ENCODE data around the gene EFHC1.
A peak's percentile ranks its signal among the peaks of the same experiment; 100 is the strongest.

The EFHC1 gene

GRCh38 chr6:52519618-52520017 lies 99.5 kb downstream of the EFHC1 start:
- H2BK5ac ChIP-seq (ENCODE audit: low read length): no peak overlapping the region
- H3K23ac ChIP-seq (ENCODE audit: low read length): no peak overlapping the region
- H3K9ac ChIP-seq (ENCODE audit: low read length): no peak overlapping the region
- no peak overlapping the region for H3K18ac ChIP-seq (ENCODE audit: low read length)
- WGBS (ENCODE audit: extremely low coverage, insufficient coverage, low lambda C conversion rate): no CpG with 5 or more reads among the region's 4 CpGs
- H3K56ac ChIP-seq (ENCODE audit: low read length): no peak overlapping the region
- H4K5ac ChIP-seq (ENCODE audit: low read length): no peak overlapping the region
- DNase-seq: no peak
- H2AK5ac ChIP-seq (ENCODE audit: low read length): no peak overlapping the region
- no peaks in the 10 kb centered on the region for H3K27me3 ChIP-seq (ENCODE audit: insufficient read depth, low read length, poor library complexity)
- peaks cover 13% of the 10 kb centered on the region for H3K4me1 ChIP-seq (ENCODE audit: control insufficient read depth, low read depth, low read length)
- H2BK120ac ChIP-seq (ENCODE audit: low read depth, low read length): no peak overlapping the region
- H3K79me1 ChIP-seq (ENCODE audit: low read length): peaks cover 5% of the 10 kb centered on the region
- no peak overlapping the region for H3K4me2 ChIP-seq (ENCODE audit: low read length)
- H3K79me2 ChIP-seq (ENCODE audit: control insufficient read depth, insufficient read depth, low read length): no peaks in the 10 kb centered on the region
- H2BK15ac ChIP-seq (replicated peaks; ENCODE audit: low read depth): no peak overlapping the region
- no peak overlapping the region for H4K8ac ChIP-seq (ENCODE audit: low read depth, low read length)
- no peaks in the 10 kb centered on the region for H3K36me3 ChIP-seq (ENCODE audit: control insufficient read depth, insufficient read depth, low read length)
- H3K4me3 ChIP-seq (ENCODE audit: low read length): no peak overlapping the region
- H3K4ac ChIP-seq (ENCODE audit: low read depth, low read length): no peak overlapping the region
- H3K27ac ChIP-seq (ENCODE audit: low read depth, low read length): no peak overlapping the region

GRCh38 chr6:52522151-52522626 lies 102.0 kb downstream of the EFHC1 start:
- no peak overlapping the region for H3K4ac ChIP-seq (ENCODE audit: low read depth, low read length)
- no peak overlapping the region for H3K4me2 ChIP-seq (ENCODE audit: low read length)
- H3K23ac ChIP-seq (ENCODE audit: low read length): no peak overlapping the region
- WGBS (ENCODE audit: extremely low coverage, insufficient coverage, low lambda C conversion rate): no CpG with 5 or more reads among the region's 7 CpGs
- H3K18ac ChIP-seq (ENCODE audit: low read length): no peak overlapping the region
- no peak overlapping the region for H3K56ac ChIP-seq (ENCODE audit: low read length)
- no peak overlapping the region for H2BK15ac ChIP-seq (replicated peaks; ENCODE audit: low read depth)
- peaks cover 11% of the 10 kb centered on the region for H3K4me1 ChIP-seq (ENCODE audit: control insufficient read depth, low read depth, low read length)
- no peak overlapping the region for H2BK120ac ChIP-seq (ENCODE audit: low read depth, low read length)
- H4K8ac ChIP-seq (ENCODE audit: low read depth, low read length): no peak overlapping the region
- no peaks in the 10 kb centered on the region for H3K27me3 ChIP-seq (ENCODE audit: insufficient read depth, low read length, poor library complexity)
- H3K4me3 ChIP-seq (ENCODE audit: low read length): no peak overlapping the region
- no peak overlapping the region for H2BK5ac ChIP-seq (ENCODE audit: low read length)
- no peak overlapping the region for H2AK5ac ChIP-seq (ENCODE audit: low read length)
- DNase-seq: no peak
- H3K9ac ChIP-seq (ENCODE audit: low read length): no peak overlapping the region
- H3K36me3 ChIP-seq (ENCODE audit: control insufficient read depth, insufficient read depth, low read length): no peaks in the 10 kb centered on the region
- no peaks in the 10 kb centered on the region for H3K79me2 ChIP-seq (ENCODE audit: control insufficient read depth, insufficient read depth, low read length)
- H3K79me1 ChIP-seq (ENCODE audit: low read length): peaks cover 3% of the 10 kb centered on the region
- H4K5ac ChIP-seq (ENCODE audit: low read length): no peak overlapping the region
- no peak overlapping the region for H3K27ac ChIP-seq (ENCODE audit: low read depth, low read length)

GRCh38 chr6:52522655-52523054 lies 102.5 kb downstream of the EFHC1 start:
- Histone ChIP-seq H3K4me3 (ENCODE audit: low read length) (no peak overlapping the region), H2AK5ac (ENCODE audit: low read length) (no peak overlapping the region), H2BK15ac (replicated peaks; ENCODE audit: low read depth) (no peak overlapping the region), H3K79me2 (ENCODE audit: control insufficient read depth, insufficient read depth, low read length) (no peaks in the 10 kb centered on the region), H3K4ac (ENCODE audit: low read depth, low read length) (no peak overlapping the region), H4K8ac (ENCODE audit: low read depth, low read length) (no peak overlapping the region), H2BK5ac (ENCODE audit: low read length) (no peak overlapping the region), H4K5ac (ENCODE audit: low read length) (no peak overlapping the region), H3K27me3 (ENCODE audit: insufficient read depth, low read length, poor library complexity) (no peaks in the 10 kb centered on the region), H3K27ac (ENCODE audit: low read depth, low read length) (no peak overlapping the region), H3K36me3 (ENCODE audit: control insufficient read depth, insufficient read depth, low read length) (no peaks in the 10 kb centered on the region), H3K79me1 (ENCODE audit: low read length) (peaks cover 3% of the 10 kb centered on the region), H3K9ac (ENCODE audit: low read length) (no peak overlapping the region), H3K56ac (ENCODE audit: low read length) (no peak overlapping the region), H3K23ac (ENCODE audit: low read length) (no peak overlapping the region), H3K4me1 (ENCODE audit: control insufficient read depth, low read depth, low read length) (peaks cover 10% of the 10 kb centered on the region), H2BK120ac (ENCODE audit: low read depth, low read length) (no peak overlapping the region), H3K18ac (ENCODE audit: low read length) (peak overlapping the region; percentile 34), H3K4me2 (ENCODE audit: low read length) (no peak overlapping the region)
- no peak for DNase-seq
- WGBS (ENCODE audit: extremely low coverage, insufficient coverage, low lambda C conversion rate): no CpG with 5 or more reads among the region's 3 CpGs

GRCh38 chr6:52523378-52524142 lies 103.4 kb downstream of the EFHC1 start:
- no peaks in the 10 kb centered on the region for H3K36me3 ChIP-seq (ENCODE audit: control insufficient read depth, insufficient read depth, low read length)
- H3K4me1 ChIP-seq (ENCODE audit: control insufficient read depth, low read depth, low read length): peaks cover 2% of the 10 kb centered on the region
- no peak overlapping the region for H3K4me2 ChIP-seq (ENCODE audit: low read length)
- H2AK5ac ChIP-seq (ENCODE audit: low read length): no peak overlapping the region
- no peak overlapping the region for H2BK15ac ChIP-seq (replicated peaks; ENCODE audit: low read depth)
- no peak overlapping the region for H3K4ac ChIP-seq (ENCODE audit: low read depth, low read length)
- H2BK5ac ChIP-seq (ENCODE audit: low read length): no peak overlapping the region
- no peak overlapping the region for H4K5ac ChIP-seq (ENCODE audit: low read length)
- no peak overlapping the region for H2BK120ac ChIP-seq (ENCODE audit: low read depth, low read length)
- no peak overlapping the region for H3K27ac ChIP-seq (ENCODE audit: low read depth, low read length)
- no CpG with 5 or more reads among the region's 6 CpGs for WGBS (ENCODE audit: extremely low coverage, insufficient coverage, low lambda C conversion rate)
- no peak overlapping the region for H3K56ac ChIP-seq (ENCODE audit: low read length)
- no peak for DNase-seq
- no peak overlapping the region for H3K23ac ChIP-seq (ENCODE audit: low read length)
- no peak overlapping the region for H3K4me3 ChIP-seq (ENCODE audit: low read length)
- H4K8ac ChIP-seq (ENCODE audit: low read depth, low read length): no peak overlapping the region
- no peak overlapping the region for H3K18ac ChIP-seq (ENCODE audit: low read length)
- H3K79me2 ChIP-seq (ENCODE audit: control insufficient read depth, insufficient read depth, low read length): no peaks in the 10 kb centered on the region
- no peaks in the 10 kb centered on the region for H3K27me3 ChIP-seq (ENCODE audit: insufficient read depth, low read length, poor library complexity)
- H3K9ac ChIP-seq (ENCODE audit: low read length): no peak overlapping the region
- peaks cover 3% of the 10 kb centered on the region for H3K79me1 ChIP-seq (ENCODE audit: low read length)

GRCh38 chr6:52524918-52525317 lies 104.8 kb downstream of the EFHC1 start:
- Histone ChIP-seq H3K79me1 (ENCODE audit: low read length) (peaks cover 1% of the 10 kb centered on the region), H3K4me3 (ENCODE audit: low read length) (no peak overlapping the region)

GRCh38 chr6:52526634-52527033 lies 106.5 kb downstream of the EFHC1 start:
- Histone ChIP-seq H3K27ac (ENCODE audit: low read depth, low read length) (no peak overlapping the region), H3K27me3 (ENCODE audit: insufficient read depth, low read length, poor library complexity) (no peaks in the 10 kb centered on the region), H3K79me1 (ENCODE audit: low read length) (peaks cover 1% of the 10 kb centered on the region), H3K79me2 (ENCODE audit: control insufficient read depth, insufficient read depth, low read length) (no peaks in the 10 kb centered on the region), H3K36me3 (ENCODE audit: control insufficient read depth, insufficient read depth, low read length) (no peaks in the 10 kb centered on the region), H2BK15ac (replicated peaks; ENCODE audit: low read depth) (no peak overlapping the region), H3K4me2 (ENCODE audit: low read length) (no peak overlapping the region), H2AK5ac (ENCODE audit: low read length) (no peak overlapping the region), H2BK5ac (ENCODE audit: low read length) (no peak overlapping the region), H3K23ac (ENCODE audit: low read length) (no peak overlapping the region), H2BK120ac (ENCODE audit: low read depth, low read length) (no peak overlapping the region), H3K4me1 (ENCODE audit: control insufficient read depth, low read depth, low read length) (peaks cover 2% of the 10 kb centered on the region), H3K4me3 (ENCODE audit: low read length) (no peak overlapping the region), H4K8ac (ENCODE audit: low read depth, low read length) (no peak overlapping the region), H3K4ac (ENCODE audit: low read depth, low read length) (no peak overlapping the region), H3K18ac (ENCODE audit: low read length) (no peak overlapping the region), H3K56ac (ENCODE audit: low read length) (no peak overlapping the region), H4K5ac (ENCODE audit: low read length) (no peak overlapping the region), H3K9ac (ENCODE audit: low read length) (no peak overlapping the region)
- WGBS (ENCODE audit: extremely low coverage, insufficient coverage, low lambda C conversion rate): no CpG with 5 or more reads among the region's 4 CpGs
- DNase-seq: peak; percentile 71

More at GRCh38 chr6:52524918-52525317, 104.8 kb downstream of the EFHC1 start:
- H3K27me3 ChIP-seq (ENCODE audit: insufficient read depth, low read length, poor library complexity): no peaks in the 10 kb centered on the region
- H2BK120ac ChIP-seq (ENCODE audit: low read depth, low read length): no peak overlapping the region
- no peak overlapping the region for H3K18ac ChIP-seq (ENCODE audit: low read length)
- no peak for DNase-seq
- no CpG with 5 or more reads among the region's 4 CpGs for WGBS (ENCODE audit: extremely low coverage, insufficient coverage, low lambda C conversion rate)
- H3K23ac ChIP-seq (ENCODE audit: low read length): no peak overlapping the region
- H3K27ac ChIP-seq (ENCODE audit: low read depth, low read length): no peak overlapping the region
- no peak overlapping the region for H4K8ac ChIP-seq (ENCODE audit: low read depth, low read length)
- H3K4me1 ChIP-seq (ENCODE audit: control insufficient read depth, low read depth, low read length): peaks cover 2% of the 10 kb centered on the region
- H2BK15ac ChIP-seq (replicated peaks; ENCODE audit: low read depth): no peak overlapping the region
- H3K56ac ChIP-seq (ENCODE audit: low read length): no peak overlapping the region
- H2BK5ac ChIP-seq (ENCODE audit: low read length): no peak overlapping the region
- no peak overlapping the region for H3K4me2 ChIP-seq (ENCODE audit: low read length)
- no peak overlapping the region for H3K9ac ChIP-seq (ENCODE audit: low read length)
- no peak overlapping the region for H2AK5ac ChIP-seq (ENCODE audit: low read length)
- no peaks in the 10 kb centered on the region for H3K79me2 ChIP-seq (ENCODE audit: control insufficient read depth, insufficient read depth, low read length)
- no peaks in the 10 kb centered on the region for H3K36me3 ChIP-seq (ENCODE audit: control insufficient read depth, insufficient read depth, low read length)
- H3K4ac ChIP-seq (ENCODE audit: low read depth, low read length): no peak overlapping the region
- no peak overlapping the region for H4K5ac ChIP-seq (ENCODE audit: low read length)

Measured in mesendoderm (in vitro differentiated cells).